Stimulated activated CD4-positive, alpha-beta T cell treated with anti-CD3 and anti-CD28 coated beads, TNF-alpha, amount 100 ng/mL, for 48 hours (primary cell): ENCODE measurements around the gene CASP10.
"Not testable (repeated sequence)": the region's sequence is repeated elsewhere in the genome, so short reads cannot be mapped to it uniquely, and the experiment has no call there.

ENCODE experiments used
- DNase-seq, 3 donors: peaks; one replicate each; pipeline ENCODE4 v3.0.0-alpha.2; 2020; ENCODE audit warnings: low read depth in 3 of 3

CASP10 gene

DNA sequence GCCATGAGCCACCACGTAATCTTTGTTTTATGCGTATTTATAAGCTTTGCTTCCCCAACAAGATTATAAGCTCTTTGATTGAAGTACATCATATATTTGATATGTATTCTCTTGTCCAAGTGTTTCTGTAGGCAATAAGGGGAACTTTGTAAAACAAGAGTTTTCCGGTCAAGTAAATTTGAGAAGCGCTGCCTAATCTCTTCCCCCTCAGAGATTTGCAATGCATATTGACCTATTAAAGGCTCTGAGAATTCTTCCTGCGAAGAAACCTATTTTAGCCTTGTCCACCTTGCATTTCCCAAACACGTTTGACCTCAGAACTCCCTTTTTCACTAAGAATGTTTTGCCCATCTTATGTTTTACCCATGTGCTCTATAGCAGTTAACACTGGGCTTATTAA is 26.9 kb upstream of the CASP10 start:
- no peak for DNase-seq

DNA sequence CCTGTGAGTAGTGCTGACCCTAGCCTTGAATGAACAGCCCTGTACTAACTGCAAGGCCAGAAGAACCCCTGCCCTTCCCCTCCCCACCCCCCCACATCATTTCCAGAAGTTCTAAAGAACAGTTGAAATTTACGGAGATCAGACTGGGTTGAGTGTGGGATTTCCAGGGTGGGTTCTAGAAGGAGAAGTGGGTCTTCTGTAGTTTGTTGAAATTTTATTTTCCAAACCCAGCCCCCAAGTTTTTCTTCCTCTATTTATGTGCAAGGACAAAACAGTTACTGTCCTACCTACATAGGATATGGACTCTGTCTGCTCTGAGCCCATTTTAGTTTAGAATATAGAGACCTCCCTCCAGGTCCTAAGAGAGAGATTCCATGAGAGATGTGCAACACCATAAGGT is 26.3 kb upstream of the CASP10 start:
- DNase-seq = no peak

DNA sequence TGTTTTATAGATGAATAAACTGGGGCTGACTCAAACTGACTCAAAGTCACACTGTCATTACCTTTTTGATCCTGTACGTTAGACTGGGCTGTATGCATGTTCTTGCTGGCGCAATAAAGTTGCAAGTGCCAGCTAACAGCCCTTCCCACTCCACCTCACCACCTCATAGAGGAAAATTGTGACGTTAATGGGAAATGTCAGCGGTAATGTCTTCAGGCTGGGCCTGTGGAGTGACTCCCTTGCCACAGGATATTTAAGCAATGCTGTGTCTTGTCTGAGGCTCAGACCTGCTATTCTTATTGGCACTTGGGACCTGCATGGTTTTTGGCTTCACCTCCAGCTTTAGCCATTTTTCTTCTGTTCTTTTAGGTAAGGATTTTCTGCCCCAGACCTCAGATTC is 25.2 kb upstream of the CASP10 start:
- no peak for DNase-seq

DNA sequence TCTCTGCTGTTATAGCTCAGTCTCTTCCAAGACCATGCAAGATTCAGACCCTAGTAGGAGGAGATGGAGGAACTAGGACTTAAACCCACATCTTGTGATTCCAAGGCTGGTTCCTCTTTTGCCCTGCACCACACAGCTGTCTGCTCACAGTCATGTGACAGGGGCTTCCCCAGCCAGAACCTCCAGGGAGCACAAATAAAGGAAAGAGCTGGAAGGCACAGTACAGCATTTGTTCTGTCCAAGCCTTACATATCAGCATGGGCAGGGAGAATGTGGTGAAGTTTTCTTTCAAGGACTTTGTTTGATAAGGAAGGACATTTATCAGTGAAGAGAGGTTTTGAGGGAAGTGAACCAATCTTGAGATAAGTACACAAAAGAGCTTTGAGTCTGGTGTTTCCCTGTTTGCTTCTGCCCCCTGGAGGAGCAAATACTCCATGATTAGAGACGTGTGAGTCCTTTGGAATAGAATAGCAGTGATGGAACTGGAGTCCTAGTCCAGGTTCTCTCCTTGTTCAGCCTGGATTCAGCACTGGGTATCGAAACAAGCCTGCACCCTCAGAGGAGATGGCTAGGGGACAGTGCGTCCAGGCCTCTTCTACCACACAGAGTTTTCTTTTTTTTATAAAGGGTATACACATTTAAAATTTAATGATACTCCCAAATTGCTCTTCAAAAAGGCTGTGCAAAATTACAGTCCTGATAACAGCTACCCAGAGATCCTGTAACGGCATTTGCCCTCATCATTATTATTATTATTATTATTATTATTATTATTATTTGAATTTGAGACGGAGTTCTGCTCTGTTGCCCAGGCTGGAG is 24.6 kb upstream of the CASP10 start:
- no peak for DNase-seq

DNA sequence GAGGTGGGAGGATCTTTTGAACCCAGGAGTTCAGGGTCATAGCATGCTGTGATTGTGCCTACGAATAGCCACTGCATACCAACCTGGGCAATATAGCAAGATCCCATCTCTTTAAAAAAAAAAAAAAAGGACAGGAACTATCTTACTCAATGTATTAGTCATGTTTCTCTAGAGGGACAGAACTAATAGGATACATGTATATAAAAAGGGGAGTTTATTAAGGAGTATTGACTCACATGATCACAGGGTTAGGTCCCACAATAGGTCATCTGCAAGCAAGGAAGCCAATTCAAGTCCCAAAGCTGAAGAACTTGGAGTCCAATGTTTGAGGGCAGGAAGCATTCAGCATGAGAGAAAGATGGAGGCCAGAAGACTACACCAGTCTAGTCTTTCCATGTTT is 18.8 kb upstream of the CASP10 start:
- DNase-seq = no peak

DNA sequence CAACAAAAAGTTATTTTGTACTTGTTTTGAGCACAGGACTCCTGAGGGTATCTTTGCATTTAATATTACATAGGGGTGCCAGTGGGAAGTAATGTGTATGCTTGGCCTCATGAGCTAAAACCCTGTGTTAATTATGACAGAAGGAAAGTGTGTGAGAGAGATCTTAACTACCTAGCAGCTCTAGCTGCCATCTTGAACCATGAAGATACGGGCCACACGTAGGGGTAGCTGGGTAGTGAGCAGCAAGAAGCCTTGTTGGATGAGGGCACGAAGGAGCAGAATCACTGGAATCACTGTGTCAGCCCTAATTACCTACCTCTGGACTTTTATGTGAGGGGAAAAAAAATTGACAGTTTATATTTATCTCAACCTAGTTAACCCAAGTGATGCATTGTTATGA is 15.4 kb upstream of the CASP10 start:
- DNase-seq = no peak

DNA sequence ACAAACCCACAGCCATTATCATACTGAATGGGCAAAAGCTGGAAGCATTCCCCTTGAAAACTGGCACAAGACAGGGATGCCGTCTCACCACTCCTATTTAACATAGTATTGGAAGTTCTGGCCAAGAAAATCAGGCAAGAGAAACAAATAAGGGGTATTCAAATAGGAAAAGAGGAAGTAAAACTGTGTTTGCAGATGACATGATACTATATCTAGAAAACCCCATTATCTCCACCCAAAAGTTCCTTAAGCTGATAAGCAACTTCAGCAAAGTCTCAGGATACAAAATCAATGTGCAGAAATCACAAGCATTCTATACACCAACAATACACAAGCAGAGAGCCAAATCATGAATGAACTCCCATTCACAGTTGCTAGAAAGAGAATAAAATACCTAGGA is 14.4 kb upstream of the CASP10 start:
- DNase-seq = not testable (repeated sequence)

DNA sequence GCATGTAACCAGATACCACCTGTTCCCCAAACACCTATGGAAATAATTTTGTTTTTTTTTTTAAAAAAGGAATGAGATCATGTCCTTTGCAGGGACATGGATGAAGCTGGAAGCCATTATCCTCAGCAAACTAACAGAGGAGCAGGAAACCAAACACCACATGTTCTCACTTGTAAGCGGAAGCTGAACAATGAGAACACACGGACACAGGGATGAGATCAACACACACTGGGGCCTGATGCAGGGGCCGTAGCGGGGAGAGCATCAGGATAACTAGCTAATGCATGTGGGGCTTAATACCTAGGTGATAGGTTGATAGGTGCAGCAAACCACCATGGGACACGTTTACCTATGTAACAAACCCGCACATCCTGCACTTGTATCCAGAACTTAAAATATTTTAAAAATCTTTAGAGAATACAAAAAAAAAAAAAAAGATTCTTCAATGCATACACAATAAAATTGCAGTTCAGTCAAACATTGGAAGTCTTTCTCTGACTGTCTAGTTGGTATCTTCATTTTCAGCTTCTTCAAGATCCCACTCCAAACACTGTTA is 11.6 kb upstream of the CASP10 start:
- no peak for DNase-seq

DNA sequence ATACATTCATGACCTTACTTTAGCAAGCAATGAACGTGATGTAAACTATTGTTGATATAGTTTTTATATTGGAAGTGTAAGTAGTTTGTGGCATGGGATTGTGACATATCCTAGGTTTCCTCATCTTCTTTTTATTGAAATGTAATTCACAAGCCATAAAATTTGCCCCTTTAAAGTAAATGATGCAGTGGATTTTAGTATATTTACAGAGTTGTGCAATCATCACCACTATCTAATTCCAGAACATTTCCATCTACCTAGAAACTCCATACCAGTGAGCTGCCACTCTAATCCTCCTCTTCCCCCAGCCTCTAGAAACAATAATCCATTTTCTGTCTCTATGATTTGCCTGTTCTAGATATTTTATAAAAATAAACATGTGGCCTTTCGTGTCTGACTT is 10.7 kb upstream of the CASP10 start:
- no peak for DNase-seq

DNA sequence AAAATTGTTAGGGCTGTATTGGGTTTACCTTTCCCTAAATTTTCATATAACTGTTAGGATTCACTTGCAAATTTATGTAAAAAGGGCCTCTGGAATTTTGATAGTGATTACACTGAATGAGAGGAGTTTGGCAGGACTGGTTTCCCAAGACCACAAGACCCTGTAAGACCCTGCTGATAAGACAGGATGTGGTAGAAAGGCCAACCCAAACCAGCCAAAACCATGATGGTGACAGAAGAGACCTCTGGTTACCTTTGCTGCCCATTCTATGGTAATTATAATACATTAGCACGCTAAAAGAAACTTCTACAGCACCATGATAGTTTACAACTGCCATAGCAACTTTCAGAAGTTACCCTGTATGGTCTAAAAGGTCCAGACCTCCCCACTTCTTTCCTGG is 8.3 kb upstream of the CASP10 start:
- DNase-seq = no peak

DNA sequence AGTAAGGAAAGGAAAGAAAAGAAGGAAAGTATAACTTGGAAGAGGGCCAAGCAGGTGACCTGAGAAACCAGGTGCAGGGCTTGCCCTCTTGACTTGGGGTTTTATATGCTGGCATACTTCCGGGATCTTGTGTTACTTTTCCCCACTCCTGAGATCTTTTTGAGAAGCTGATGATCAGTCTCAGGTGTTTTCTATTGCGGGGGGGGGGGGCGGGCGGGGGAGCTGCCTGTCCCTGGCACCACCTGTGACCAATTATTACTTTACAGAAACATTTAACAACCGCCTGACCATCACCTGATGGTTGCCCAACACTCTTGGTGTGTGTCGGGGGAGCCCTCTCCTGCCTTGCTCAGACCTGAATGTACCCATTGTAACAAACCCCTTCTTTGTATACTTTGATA is 6.9 kb upstream of the CASP10 start:
- no peak for DNase-seq

DNA sequence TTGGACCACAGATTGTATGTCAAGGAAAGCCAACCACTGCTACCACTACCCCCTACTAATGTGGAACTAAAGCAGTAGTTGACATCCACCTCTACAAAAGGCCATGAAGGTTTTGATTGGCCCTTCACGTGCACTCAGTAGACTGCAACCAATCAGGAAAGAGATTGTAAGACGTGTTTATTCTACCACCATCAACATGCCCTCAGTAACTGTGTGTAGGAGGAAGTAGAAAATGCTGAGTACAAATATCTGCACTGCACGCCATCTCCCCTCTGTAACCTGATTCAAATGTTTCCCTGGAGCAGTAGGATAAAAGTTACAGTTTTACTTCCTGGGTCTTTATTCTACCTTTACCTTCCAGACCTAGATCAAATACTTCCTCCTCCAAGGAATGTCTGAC is 2.9 kb upstream of the CASP10 start:
- no peak for DNase-seq

DNA sequence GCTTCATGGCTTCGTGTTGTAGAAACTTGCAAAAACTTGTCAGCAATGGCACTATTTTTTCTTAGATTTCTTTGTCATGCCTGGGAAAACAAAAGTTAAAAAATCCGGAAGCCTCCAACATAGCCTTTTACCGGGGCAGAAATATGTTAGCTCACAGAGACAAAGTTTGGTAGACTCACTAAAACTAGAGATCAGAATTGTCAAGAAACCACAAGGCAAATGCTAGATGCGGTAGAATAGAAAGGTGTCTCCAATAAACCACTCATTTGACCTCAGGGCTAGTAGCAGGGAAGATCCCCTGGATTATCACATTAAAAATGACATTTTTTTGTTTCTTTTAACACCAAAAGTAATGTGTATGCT is 405 bp downstream of the CASP10 start:
- DNase-seq = no peak

DNA sequence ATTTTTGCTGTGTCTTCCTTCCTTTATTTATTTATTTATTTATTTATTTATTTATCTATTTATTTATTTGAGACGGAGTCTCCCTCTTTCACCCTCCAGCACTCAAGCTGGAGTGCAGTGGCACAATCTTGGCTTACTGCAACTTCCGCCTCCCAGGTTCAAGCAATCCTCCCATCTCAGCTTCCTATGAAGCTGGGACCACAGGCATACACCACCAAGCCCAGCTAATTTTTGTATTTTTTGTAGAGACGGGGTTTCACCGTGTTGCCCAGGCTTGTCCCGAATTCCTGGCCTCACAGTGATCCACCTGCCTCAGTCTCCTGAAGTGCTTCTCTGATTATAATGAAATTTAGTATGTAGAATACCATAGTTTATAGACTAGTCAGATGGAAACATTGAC is 894 bp downstream of the CASP10 start:
- DNase-seq = not testable (repeated sequence)

DNA sequence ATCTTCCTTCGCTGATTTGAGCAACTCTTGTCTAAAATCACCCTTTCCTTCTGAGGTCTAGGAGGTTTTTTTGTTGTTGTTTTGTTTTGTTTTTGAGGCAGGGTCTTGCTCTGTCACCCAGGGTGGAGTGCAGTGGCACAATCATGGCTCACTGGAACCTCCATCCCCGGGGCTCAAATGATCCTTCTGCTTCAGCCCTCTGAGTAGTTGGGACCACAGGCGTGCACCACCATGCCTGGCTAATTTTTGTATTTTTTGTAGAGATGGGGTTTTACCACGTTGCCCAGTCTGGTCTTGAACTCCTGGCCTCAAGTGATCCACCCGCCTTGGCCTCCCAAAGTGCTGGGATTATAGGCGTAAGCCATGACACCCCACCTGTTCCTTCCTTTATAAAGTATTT is 1.3 kb downstream of the CASP10 start:
- not testable (repeated sequence) for DNase-seq

DNA sequence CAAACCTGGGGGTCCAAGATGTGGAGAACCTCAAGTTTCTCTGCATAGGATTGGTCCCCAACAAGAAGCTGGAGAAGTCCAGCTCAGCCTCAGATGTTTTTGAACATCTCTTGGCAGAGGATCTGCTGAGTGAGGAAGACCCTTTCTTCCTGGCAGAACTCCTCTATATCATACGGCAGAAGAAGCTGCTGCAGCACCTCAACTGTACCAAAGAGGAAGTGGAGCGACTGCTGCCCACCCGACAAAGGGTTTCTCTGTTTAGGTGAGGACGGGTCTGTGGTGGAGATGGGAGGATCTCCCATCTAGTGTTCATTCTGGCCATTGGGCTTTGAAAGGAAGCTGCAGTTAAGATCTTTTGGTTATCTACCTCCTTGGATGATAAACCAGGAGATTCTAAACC is 2.9 kb downstream of the CASP10 start:
- no peak for DNase-seq

DNA sequence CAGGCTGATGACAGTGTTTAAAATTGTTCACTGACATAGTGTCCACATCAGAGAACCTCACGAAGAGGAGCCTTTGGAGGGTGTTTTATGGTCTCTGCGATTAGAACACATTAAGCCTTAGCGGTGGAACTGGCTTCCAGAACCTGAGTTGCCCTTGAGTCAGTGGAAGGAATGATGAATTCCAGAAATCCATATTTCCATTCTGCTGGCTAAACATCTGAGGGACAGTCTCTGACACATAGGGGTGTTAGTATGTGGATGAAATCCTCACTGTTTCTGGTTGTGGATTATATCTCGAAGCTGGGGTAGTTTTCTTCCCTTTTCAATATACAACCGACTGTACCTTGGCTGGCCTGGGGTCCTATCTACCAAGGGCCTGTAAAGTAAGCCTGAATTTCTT is 4.0 kb downstream of the CASP10 start:
- DNase-seq = no peak

DNA sequence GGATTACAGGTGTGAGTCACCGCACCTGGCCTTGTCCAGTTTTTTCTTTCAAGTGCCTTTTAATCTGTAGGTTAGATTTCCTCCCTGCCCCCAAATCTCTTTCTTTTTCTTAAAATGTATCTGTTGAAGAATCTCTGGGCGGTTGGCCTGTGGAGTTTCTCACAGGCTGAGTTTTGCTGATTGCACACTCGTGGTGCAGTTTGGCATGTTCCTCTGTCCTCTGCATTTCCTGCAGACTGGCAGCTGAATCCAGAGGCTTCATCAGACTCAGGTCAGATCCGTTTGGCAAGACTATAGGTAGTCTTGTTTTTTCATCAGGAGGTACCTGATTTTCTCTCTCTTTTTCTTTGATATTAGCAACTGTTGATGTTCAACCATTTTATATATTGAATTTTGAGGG is 5.5 kb downstream of the CASP10 start:
- DNase-seq = no peak

DNA sequence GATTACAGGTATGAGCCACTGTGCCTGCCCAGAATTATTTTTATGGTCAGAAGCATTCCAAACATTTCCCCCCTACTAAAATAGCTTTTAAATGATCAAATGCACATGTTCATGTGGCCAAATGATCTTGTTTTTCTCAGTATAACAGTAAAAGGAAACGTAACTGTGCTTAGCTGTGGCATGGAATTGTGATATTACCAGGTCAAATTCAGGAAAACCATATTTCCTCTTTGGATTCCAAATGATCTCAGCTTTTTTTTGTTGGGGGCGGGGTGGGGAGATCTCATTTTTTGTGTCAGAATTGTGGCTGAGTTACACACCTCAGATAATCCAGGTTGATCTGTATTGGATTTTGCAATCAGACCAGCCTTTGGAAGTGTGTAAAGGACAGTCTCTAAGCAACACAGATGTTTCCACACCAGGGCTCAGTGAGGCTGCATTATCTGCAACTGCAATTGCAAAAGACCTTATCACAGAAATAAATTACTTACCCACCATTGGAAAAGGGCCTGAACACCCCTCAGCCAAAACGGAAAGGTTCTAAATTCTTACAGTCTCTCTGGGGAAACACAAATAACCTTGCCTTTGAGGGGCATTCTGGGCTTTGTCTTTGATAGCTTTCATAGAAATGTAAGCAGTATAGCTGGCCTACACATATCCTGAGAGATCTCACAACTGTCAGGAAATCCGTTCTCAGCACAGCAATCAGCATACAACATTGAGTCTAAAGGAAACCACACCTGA is 8.4 kb downstream of the CASP10 start:
- no peak for DNase-seq

DNA sequence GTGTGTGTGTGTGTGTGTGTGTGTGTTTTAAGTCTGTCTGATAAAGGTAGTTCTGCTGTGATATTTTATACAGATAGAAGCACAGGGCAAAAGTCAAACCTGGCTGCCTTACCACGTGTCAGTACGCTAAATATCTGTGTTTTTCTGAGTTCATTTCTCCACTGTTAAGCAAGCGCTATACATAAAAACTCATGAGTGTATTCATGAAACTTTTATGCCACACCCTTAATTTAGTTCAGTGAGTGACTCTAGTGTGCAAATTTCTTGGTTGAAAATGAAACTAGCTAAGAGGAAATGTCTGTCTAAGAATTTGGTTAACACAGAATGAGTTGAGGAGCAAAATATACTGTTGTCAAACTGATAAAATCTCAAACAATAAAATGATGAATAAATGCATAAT is 11.2 kb downstream of the CASP10 start:
- no peak for DNase-seq

DNA sequence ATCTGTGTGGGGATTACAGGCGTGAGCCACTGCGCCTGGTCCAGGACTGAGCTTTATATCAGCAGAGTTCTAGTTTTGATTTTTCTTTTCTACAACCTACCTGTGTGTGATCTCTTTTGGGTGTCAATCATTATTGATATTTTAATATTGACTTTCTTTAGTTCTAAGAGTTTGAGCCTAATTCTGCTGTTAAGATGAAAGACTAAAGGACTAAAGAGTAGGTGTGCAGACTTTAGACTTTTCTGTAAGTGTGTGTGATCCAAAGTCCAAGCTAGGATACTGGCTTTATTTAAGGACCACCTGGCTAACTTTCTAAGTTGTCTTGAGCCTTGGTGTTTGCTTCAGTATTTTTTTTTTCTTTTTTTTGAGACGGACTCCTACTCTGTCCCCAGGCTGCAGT is 12.4 kb downstream of the CASP10 start:
- DNase-seq = no peak

DNA sequence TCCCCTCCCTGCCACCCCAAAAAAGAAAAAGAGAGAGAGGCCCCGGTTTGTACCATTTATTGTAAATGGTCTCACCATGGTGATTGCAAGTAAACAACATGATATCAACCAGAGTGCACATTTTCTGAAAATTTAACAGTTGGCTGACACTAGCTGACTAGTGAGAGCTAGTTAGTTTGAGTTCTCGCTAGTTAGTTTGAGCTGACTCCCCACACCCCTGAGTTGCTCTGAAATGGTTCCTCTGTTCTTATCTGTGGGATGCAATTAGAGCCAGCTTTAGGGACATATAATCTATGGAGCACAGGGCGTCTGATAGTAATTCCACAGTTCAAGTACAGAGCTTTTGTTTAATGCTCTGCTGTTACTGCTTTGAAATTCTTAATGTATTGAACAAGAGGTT is 13.1 kb downstream of the CASP10 start:
- no peak for DNase-seq

DNA sequence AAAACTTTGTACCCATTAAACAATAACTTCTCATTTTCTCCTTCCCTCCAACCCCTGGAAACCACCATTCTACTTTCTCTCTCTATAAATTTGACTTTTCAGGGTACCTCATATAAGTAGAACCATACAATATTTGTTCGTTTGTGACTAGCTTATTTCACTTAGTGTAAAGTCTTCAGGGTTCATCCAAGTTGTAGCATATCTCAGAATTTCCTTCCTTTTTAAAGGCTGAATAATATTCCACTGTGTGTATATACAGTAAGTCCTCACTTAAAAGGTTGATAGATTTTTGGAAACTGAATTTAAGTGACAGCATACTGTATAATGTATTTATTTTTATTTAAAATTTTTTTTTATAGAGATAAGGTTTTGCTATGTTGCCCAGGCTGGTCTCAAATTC is 13.9 kb downstream of the CASP10 start:
- no peak for DNase-seq
